Measurements from ENCODE around the gene SH3PXD2A.

- TF ChIP-seq, protein P1, sequence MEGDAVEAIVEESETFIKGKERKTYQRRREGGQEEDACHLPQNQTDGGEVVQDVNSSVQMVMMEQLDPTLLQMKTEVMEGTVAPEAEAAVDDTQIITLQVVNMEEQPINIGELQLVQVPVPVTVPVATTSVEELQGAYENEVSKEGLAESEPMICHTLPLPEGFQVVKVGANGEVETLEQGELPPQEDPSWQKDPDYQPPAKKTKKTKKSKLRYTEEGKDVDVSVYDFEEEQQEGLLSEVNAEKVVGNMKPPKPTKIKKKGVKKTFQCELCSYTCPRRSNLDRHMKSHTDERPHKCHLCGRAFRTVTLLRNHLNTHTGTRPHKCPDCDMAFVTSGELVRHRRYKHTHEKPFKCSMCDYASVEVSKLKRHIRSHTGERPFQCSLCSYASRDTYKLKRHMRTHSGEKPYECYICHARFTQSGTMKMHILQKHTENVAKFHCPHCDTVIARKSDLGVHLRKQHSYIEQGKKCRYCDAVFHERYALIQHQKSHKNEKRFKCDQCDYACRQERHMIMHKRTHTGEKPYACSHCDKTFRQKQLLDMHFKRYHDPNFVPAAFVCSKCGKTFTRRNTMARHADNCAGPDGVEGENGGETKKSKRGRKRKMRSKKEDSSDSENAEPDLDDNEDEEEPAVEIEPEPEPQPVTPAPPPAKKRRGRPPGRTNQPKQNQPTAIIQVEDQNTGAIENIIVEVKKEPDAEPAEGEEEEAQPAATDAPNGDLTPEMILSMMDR (conservative IDR thresholded peaks at IDR 0.05; ENCODE audit: low read depth in 2 of 2), result no peak
- no peak for TF ChIP-seq EZH2 (IDR thresholded peaks at IDR 0.05; ENCODE audit: low read depth, unreplicated experiment)
- TF ChIP-seq REST (IDR thresholded peaks at IDR 0.05; ENCODE audit: unreplicated experiment), result no peak
- TF ChIP-seq CREB1 (CRISPR knock-in tag; IDR thresholded peaks at IDR 0.05; ENCODE audit: low read depth), result no peak
- no peak for TF ChIP-seq POLR2AphosphoS5 (IDR thresholded peaks at IDR 0.05; ENCODE audit: low read depth)
- TF ChIP-seq JUNB (IDR thresholded peaks at IDR 0.05; ENCODE audit: unreplicated experiment), result no peak
- TF ChIP-seq EZH2phosphoT487 (IDR thresholded peaks at IDR 0.05; ENCODE audit: unreplicated experiment), result no peak
- TF ChIP-seq, protein P2, sequence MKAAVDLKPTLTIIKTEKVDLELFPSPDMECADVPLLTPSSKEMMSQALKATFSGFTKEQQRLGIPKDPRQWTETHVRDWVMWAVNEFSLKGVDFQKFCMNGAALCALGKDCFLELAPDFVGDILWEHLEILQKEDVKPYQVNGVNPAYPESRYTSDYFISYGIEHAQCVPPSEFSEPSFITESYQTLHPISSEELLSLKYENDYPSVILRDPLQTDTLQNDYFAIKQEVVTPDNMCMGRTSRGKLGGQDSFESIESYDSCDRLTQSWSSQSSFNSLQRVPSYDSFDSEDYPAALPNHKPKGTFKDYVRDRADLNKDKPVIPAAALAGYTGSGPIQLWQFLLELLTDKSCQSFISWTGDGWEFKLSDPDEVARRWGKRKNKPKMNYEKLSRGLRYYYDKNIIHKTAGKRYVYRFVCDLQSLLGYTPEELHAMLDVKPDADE (IDR thresholded peaks at IDR 0.05), result no peak
- TF ChIP-seq, protein P3, sequence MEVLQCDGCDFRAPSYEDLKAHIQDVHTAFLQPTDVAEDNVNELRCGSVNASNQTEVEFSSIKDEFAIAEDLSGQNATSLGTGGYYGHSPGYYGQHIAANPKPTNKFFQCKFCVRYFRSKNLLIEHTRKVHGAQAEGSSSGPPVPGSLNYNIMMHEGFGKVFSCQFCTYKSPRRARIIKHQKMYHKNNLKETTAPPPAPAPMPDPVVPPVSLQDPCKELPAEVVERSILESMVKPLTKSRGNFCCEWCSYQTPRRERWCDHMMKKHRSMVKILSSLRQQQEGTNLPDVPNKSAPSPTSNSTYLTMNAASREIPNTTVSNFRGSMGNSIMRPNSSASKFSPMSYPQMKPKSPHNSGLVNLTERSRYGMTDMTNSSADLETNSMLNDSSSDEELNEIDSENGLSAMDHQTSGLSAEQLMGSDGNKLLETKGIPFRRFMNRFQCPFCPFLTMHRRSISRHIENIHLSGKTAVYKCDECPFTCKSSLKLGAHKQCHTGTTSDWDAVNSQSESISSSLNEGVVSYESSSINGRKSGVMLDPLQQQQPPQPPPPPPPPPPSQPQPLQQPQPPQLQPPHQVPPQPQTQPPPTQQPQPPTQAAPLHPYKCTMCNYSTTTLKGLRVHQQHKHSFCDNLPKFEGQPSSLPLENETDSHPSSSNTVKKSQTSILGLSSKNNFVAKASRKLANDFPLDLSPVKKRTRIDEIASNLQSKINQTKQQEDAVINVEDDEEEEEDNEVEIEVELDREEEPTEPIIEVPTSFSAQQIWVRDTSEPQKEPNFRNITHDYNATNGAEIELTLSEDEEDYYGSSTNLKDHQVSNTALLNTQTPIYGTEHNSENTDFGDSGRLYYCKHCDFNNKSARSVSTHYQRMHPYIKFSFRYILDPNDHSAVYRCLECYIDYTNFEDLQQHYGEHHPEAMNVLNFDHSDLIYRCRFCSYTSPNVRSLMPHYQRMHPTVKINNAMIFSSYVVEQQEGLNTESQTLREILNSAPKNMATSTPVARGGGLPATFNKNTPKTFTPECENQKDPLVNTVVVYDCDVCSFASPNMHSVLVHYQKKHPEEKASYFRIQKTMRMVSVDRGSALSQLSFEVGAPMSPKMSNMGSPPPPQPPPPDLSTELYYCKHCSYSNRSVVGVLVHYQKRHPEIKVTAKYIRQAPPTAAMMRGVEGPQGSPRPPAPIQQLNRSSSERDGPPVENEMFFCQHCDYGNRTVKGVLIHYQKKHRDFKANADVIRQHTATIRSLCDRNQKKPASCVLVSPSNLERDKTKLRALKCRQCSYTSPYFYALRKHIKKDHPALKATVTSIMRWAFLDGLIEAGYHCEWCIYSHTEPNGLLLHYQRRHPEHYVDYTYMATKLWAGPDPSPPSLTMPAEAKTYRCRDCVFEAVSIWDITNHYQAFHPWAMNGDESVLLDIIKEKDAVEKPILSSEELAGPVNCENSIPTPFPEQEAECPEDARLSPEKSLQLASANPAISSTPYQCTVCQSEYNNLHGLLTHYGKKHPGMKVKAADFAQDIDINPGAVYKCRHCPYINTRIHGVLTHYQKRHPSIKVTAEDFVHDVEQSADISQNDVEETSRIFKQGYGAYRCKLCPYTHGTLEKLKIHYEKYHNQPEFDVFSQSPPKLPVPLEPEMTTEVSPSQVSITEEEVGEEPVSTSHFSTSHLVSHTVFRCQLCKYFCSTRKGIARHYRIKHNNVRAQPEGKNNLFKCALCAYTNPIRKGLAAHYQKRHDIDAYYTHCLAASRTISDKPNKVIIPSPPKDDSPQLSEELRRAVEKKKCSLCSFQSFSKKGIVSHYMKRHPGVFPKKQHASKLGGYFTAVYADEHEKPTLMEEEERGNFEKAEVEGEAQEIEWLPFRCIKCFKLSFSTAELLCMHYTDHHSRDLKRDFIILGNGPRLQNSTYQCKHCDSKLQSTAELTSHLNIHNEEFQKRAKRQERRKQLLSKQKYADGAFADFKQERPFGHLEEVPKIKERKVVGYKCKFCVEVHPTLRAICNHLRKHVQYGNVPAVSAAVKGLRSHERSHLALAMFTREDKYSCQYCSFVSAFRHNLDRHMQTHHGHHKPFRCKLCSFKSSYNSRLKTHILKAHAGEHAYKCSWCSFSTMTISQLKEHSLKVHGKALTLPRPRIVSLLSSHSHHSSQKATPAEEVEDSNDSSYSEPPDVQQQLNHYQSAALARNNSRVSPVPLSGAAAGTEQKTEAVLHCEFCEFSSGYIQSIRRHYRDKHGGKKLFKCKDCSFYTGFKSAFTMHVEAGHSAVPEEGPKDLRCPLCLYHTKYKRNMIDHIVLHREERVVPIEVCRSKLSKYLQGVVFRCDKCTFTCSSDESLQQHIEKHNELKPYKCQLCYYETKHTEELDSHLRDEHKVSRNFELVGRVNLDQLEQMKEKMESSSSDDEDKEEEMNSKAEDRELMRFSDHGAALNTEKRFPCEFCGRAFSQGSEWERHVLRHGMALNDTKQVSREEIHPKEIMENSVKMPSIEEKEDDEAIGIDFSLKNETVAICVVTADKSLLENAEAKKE (CRISPR knock-in tag; IDR thresholded peaks at IDR 0.05), result no peak
- TF ChIP-seq NANOG (IDR thresholded peaks at IDR 0.05; ENCODE audit: borderline replicate concordance), result no peak
Observed at GRCh38 chr10:103637011-103637410, 218.4 kb downstream of the SH3PXD2A start.
